GOT3 (cell line): ENCODE measurements around the gene STRBP.
"Not testable (repeated sequence)": the region's sequence is repeated elsewhere in the genome, so short reads cannot be mapped to it uniquely, and the experiment has no call there.

Experiments used
- DNase-seq: peaks from one replicate; lab custom pipeline; 2025; ENCODE audit warnings: mixed read lengths; lab: John Stamatoyannopoulos, UW

The STRBP gene

DNA sequence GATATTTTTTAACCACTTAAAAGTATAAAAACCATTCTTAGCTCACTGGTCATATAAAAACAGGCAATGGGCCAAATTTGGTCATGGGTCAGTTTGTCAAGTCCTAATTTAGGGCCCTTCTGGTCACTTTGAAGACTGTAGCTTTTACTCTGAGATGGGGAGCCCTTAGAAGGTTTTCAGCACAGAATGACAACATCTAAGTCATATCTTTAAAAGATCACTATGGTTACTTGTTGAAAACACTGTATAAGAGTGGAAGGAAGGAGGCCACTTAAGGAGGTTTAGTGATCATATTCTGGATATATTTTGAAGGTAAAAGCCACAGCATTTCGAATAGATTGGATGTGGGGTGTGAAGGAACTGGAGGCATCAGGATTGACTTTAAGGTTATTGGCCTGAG is 76.7 kb downstream of the STRBP start:
- no peak for DNase-seq

DNA sequence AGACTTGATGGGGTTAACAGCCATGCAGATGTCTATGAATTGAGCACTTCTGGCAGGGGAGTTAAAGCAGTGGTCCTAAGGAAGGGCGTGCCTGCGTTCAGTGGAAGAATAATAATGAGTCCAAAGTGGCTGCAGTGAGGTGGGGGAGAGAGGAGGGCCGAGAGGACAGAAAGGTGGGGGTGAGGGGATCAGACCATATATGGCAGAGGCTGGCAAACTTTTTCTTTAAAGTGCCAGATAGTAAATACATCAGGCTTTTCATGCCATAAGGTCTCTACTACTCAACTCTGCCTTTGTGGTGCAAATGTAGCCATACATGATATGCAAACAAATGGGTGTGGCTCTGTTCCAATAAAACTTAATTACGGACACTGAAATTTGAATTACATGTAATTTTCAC is 77.1 kb downstream of the STRBP start:
- no peak for DNase-seq

DNA sequence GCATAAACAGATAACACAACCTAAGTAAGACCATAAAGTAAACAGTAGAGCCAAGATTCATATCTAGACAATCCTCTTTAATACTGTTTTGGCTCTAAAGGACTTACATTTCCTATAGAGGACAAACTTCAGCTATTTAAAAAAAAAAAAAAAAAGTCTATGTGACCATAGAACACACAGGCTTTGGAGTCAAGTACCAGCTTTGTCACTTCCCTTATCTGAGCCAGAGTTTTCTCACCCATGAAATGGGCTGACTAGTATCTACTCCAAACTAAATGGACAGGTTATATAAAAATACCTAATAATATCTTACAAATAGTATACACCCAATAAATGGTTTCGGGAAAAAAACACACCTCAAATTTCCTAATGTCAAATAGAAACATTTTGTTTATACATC is 81.3 kb downstream of the STRBP start:
- no peak for DNase-seq

DNA sequence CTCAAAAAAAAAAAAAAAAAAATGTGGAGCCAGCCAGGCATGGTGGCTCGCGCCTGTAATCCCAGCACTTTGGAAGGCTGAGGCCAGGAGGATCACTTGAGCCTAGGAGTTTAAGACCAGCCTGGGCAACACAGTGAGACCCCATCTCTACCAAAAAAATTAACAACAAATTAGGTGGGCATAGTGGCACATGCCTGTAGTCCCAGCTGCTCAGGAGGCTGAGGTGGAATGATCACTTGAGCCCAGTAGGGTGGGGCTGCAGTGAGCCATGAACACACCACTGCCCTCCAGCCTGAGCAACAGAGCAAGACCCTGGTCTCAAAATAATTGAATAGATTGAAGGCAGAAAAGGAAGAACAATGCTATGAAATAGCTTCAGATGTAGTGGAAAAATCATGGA is 82.4 kb downstream of the STRBP start:
- DNase-seq, result not testable (repeated sequence)

DNA sequence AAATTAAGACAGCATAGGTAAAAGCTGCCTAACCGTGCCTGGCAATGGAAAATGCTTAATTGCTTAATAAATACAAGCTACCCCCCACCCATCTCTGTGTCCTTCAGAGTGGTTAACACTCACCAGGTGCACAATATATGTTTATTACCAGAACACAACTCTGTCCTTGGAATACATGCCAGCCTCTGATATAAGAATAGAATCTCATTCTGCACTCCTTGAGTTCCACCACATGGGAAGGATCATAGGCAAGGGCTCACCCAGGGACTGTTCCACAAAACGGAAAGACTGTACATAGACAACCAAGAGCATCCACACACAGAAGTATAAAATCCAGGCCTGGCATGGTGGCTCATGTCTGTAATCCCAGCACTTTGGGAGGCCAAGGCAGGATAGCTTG is 91.4 kb downstream of the STRBP start:
- no peak for DNase-seq

DNA sequence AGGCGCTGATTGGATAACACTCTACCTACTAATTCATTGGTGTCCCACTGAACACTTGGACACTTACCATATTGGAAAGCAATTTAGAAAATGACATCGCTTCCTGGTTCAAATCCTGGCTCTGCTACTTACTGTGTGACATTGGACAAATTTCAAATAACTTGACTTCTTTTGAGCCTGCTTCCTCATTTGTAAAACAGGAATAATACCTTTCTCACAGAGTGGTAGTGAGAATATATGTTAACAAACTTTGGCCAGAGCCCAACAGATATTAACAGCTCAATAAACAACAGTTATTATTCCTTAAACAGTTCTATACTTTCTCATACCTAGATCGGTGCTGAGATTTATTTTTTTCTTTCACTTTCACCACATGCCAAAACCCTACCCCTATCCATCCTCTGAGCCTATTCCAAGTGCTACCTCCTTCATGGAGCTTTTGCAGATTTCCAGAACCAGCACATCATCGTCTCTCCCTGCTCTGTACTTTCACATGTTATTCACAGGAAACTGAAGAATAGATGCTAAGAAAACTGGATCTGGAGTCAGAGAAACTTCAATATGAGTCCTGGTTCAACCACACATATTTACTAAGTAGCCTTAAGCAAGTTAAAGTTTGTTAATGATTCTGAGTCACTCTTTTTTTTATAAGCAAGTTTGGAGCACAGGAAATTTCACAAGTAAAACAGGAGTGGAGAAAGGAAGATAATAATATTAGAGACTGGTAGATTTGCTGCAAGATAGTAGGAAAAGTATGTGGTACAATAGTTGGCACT is 92.3 kb downstream of the STRBP start:
- no peak for DNase-seq

DNA sequence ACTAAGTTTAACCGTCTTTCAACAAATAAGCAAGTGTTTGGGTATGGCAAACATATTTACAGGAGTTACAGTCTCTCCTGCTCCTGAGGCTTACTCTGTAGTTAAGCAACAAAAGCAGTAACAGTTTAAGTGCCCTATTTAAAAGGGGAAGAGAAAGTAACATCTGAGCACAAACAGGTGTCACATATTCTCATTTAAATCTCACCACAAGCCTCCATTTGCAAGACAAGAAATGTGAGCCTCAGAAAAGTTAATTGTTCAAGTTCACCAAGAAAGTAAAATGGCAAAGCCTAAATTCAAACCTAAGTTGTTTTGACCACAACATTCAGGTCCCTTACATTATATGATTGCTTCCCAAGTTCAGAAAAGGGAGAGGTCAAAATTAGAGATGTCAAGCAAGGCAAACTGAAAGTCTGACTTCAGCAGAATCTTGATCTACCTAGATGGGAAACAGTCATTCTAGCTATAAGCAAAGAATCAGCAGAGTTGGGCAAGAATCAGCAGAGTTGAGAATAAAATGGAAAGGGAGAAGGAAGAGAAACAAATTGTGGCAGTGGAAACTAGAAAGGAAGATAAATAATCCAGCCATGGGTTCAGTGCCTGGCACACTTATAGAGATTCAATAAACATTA is 93.4 kb downstream of the STRBP start:
- no peak for DNase-seq

DNA sequence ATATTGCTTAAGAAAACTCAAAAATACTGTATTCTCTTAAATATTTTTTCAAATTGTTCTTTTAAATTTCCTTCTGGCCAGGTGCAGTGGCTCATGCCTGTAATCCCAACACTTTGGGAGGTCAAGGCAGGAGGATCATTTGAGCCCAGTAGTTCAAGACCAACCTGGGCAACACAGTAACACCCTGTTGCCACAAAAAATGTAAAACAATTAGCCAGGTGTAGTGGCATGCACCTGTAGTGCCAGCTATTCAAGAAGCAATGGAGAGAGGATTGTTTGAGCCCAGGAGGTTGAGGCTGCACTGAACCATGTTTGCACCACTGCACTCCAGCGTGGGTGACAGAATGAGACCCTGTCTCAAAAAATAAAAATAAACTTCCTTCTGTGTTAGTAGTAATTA is 94.3 kb downstream of the STRBP start:
- no peak for DNase-seq

DNA sequence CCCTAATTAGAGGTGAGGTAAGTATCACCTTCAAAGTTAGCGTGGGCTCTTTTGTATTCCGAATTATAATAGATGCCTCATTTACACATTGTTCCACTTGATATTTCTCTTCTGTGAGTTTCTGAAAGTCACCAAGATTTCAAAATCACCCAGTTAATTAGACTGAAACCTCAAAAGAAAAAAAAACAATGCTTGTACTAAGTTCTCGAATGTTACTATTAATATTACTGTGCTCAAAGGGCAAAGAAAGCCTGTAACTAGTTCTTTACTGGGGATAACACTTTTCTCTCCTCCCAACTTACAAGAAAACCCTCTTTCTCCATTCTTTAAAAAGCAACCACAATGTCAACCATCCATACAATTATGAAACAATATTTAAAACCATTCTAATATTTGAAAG is 98.5 kb downstream of the STRBP start:
- no peak for DNase-seq

DNA sequence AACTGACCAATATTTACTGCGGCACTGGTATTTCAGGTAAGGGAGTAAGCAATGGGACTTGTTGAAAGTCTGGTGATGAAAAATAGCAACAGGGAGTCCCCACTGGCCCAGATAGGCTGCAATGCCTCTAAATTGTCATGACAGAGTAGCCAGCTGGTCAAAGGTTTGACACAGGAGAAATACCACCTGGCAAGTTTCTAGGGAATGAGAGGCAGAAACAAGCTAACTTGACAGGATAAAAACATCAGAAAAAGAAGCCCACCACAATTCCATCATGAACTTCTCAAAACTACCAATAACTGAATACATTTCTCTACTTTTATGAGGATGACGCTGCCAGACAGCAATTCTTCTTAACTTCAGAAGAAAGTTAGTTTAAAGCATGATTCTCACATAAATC is 99.8 kb downstream of the STRBP start:
- DNase-seq, result no peak

DNA sequence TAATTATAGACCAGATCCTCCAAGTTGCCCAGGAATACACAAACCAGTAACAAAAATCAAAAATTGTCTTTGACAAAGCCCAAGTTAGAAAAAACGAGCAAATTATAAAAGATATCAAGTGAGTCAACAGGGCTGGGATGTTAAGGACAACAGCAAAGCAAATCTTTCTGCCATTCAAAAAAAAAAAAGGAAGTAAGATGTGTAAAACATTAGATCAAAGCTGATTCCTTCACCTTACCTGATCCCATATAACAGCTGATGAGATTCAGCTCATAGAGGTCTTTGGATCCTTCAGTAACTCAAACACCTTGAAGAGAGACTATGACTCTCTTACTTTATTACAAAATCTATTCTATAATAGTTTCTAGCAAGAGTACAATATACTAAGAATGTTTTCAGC is 100.9 kb downstream of the STRBP start:
- DNase-seq, result no peak

DNA sequence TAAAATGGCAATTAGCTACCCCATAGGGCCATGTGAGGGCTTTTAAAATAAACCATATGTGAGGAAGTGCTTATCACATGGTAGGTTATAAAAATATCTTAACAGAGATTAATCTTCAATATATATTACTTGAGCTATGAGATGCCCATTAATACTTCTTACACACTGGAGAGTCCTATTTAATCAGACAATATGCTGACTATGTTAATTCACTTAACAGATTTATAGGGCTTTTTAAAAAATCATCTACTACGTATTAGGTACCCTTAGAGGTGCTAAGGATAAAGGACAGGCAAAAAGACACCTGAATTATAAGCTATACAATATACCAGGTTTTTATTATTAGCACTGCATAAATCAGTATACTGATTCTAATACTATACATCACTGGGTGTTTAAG is 102.6 kb downstream of the STRBP start:
- DNase-seq, result no peak

DNA sequence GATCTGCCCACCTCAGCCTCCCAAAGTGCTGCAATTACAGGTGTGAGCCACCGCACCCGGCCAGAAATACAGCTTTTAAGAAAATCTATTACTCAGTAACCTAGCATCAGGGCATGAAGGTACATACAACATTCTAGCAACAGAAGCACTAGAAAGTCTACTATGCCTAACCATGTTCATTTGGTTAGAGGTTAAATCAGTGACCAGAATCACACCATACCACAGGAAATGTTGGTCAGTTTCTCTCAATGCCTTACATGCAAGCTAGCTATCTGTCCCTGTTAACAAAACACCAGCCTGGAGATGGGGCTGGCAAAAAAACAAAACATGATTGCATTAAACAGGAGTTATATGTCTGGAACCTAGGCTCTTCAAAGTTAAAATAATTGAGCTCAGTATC is 104.1 kb downstream of the STRBP start:
- DNase-seq, result no peak

DNA sequence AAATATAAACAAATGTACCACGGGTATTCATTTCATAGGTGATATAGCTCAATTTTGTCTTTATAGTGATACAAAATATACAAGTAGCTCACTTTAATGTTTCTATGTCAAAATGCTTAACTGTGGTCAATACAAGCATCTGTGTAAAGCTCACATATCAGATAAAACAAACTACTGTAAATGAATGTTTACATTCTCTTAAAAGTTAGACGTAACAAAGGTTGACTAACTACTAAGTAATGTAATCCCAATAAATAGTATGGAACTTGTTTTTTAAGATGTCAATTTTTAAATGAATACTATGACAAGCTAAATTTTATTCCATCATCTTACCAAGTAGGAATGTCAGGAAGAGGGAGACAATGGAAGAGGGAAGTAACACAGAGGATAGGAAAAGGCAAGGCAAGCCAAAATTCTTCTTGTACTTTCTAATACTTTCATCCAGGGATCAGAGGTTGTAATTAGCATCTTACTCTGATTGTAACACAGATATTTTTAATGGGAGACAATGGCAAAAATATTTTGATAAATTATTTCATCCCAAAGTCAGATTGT is 105.5 kb downstream of the STRBP start:
- no peak for DNase-seq

DNA sequence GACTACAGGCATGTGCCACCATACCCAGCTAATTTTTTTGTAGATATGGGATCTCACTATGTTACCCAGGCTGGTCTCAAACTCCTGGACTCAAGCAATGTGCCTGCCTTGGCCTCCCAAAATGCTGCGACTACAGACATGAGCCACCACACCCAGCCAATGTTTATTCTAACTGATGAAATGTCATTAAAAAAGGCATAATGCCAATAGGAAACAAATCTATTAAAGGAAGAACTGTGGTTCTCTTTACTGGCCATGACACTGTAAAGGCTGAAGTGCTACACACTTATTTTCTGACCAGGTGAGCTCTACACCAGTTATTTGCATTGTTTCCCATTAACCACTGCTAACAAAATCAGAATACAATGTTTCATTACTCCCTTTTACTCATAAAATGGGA is 106.0 kb downstream of the STRBP start:
- no peak for DNase-seq

DNA sequence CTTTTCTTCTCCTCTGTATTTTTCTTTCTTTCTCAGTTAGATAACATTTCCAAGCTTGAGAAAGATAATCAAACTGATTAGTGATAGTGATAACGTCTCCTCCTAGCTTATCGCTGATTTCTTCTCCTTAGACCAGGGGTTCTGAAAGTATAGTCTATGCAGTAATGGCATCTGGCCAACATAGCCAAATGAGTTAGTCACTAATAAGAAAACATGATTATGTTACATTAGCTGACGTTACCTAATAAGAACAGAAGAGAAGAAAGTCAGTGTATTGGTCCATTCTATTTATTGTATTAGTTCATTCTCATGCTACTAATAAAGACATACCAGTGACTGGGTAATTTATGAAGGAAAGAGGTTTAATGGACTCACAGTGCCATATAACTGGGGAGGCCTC is 111.2 kb downstream of the STRBP start:
- DNase-seq, result no peak

DNA sequence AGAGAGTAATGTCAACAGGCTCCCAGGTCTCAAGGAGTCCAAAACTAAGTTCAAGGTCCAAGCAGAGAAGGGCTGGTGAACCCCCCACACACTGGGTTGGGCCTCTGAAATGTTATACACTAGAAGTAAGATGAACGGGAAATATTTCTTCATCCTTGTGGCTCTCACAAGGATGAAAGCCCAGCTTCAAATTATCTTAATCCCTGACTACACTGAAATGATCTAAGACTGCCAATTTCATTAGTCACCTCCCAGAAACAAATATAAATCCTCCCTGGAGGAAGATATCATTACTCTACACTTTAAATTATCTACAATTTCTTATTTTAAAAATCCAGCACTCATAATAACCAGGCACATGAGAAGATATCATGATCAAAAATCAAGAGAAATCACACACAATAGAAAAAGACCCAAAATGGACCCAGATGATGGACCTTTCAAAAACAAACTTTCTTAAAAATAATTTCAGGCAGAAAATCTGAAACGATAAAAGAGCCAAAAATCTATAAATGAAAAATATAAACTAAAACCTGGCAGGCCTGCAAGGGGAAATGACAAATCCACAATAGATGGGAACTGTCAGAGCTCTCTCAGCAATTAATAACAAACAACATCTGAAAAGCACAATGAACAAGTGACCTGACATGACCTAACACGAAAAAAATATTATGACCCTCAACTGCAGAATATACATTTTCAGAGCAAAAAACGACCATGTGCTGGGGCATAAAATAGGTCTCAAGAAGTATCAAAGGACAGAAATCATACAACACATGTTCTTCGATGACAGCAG is 117.5 kb downstream of the STRBP start:
- no peak for DNase-seq

DNA sequence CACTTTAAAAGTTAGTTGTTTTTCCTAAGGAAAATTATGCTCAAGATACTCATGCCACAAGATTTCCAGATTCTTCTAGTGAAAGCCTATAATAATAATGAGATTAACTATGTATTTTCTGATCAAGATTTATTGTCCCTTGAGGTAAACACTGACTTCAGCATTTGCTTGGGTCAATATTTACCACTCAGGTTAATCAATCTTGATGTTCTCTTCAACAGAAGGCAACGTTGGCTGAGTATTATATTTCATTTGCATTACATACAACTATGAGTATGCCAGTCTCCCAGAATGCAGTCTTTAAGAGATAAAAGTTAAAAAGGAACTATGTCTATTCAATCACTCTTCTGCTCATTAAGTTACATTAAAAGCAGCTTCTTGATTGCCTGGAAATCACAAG is 119.3 kb downstream of the STRBP start:
- DNase-seq, result no peak

DNA sequence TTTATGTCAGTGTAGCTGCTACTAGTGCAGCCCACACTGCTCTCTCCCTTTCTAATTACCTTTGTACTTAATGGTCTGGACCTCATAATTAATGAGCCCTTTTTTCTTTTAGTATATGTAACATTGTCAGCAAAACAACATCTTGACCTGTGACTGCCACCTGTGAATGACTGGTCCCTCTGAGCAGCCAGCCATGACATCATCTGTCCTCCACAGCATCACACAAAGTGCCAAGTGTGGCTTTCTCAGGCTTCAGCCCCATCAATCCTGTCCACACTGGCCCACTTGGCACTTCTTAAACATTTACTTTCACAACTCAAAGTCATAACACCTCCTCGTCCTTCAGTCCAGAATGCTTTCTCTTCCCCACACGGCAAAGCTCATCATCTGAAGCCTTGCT is 130.2 kb downstream of the STRBP start:
- DNase-seq, result no peak

DNA sequence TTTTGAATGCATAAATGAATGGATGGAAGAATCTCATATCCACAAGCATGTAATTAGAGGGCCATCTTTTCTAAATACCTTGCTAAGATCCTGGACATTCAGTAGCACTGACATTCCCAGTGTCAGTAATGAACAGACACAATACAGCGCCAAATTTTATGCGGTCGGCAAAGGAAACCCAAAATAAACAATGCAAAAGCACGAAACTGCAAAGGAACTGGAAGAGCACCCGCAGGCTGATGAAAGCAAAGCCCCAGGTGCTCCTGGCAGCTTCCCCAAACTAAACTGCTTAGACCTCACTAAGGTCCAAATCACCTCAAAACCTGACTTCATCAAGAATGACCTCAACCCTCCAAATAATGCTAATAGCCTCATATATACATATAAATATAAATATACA is 133.0 kb downstream of the STRBP start:
- no peak for DNase-seq

DNA sequence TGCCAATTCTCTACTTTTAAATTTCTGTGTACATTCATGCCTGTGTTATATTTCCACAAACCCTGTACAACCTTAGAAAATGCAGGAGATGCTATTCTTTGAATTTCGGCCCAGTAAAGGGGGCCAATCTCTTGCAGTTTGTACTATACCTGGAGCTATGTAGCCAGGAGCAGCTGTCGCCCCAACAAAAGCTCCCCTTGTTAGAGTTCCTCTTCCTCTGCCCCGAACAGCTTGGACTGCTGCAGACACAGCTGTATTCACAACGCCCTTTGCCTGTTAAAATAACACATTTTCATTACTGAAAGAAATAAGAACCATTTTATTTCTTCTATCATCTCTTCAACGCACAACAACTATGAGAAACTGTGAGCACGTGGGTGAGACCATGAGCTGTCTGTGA is 135.7 kb downstream of the STRBP start:
- DNase-seq, result no peak

DNA sequence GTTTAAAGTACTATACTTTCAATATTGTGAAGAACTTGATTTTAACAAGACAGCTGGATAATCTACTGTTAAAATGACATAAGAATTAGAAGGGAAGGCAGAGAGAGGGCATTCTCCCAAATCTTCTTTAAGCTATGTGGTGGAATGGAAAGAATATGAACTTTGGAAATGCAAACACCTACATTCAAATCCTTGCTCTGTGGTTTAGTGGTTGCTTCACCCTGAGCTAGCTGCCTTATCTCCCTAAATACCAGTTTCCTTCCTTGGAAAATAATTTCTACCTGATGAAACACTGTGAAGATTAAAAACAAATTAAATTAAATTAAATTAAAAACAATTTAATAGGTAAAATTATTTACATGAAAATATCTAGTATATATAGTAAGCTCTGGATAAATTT is 136.4 kb downstream of the STRBP start:
- no peak for DNase-seq

DNA sequence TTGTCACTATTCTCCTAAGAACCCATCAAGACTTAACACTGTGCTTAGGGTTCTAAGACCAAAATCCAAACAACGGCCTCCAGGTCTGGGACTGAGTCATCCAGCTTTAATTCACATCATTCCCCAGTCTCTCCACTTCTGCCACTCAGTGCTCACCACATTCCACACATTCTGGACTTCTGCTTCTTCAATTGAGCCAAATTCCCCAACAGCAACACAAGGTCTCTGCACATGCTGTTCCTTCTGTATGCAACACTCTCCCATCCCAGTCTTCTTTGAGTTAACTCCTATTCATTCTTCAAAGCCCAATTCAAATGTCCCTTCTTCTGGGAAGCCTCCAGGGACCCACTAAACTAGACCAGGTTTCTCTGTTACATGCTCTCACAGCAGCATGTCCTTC is 137.1 kb downstream of the STRBP start:
- DNase-seq, result no peak
